ENCODE results near the gene CYB561.
"Not testable (repeated sequence)": the region's sequence is repeated elsewhere in the genome, so short reads cannot be mapped to it uniquely, and the experiment has no call there.

The CYB561 gene

GRCh38 chr17:63455417-63455816 lies 9.3 kb upstream of the CYB561 start:
- TF ChIP-seq, protein P1, sequence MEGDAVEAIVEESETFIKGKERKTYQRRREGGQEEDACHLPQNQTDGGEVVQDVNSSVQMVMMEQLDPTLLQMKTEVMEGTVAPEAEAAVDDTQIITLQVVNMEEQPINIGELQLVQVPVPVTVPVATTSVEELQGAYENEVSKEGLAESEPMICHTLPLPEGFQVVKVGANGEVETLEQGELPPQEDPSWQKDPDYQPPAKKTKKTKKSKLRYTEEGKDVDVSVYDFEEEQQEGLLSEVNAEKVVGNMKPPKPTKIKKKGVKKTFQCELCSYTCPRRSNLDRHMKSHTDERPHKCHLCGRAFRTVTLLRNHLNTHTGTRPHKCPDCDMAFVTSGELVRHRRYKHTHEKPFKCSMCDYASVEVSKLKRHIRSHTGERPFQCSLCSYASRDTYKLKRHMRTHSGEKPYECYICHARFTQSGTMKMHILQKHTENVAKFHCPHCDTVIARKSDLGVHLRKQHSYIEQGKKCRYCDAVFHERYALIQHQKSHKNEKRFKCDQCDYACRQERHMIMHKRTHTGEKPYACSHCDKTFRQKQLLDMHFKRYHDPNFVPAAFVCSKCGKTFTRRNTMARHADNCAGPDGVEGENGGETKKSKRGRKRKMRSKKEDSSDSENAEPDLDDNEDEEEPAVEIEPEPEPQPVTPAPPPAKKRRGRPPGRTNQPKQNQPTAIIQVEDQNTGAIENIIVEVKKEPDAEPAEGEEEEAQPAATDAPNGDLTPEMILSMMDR (conservative IDR thresholded peaks at IDR 0.05; ENCODE audit: low read length) = no peak
- DNase-seq (ENCODE audit: low read depth) = no peak
- H3K4me3 ChIP-seq (ENCODE audit: low read length) = no peak overlapping the region

GRCh38 chr17:63454915-63455314 lies 8.8 kb upstream of the CYB561 start:
- no peak for DNase-seq (ENCODE audit: low read depth)
- TF ChIP-seq, protein P1 (conservative IDR thresholded peaks at IDR 0.05; ENCODE audit: low read length) = no peak
- H3K4me3 ChIP-seq (ENCODE audit: low read length) = no peak overlapping the region

DNA sequence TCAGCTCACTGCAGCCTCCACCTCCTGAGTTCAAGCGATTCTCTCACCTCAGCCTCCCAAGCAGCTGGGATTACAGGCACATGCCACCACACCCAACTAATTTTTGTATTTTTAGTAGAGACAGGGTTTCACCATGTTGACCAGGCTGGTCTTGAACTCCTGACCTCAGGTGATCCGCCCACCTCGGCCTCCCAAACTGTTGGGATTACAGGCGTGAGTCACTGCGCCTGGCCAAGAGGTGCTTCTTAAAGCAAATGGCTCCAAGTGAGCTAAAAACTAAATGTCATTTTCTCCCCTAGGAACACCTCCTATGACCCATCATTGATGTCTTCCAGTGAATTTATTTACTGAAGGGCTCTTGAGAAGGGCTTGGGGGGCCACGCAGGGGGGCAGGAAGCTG lies 8.3 kb upstream of the CYB561 start:
- not testable (repeated sequence) for H3K4me3 ChIP-seq (ENCODE audit: low read length); DNase-seq (ENCODE audit: low read depth)

DNA sequence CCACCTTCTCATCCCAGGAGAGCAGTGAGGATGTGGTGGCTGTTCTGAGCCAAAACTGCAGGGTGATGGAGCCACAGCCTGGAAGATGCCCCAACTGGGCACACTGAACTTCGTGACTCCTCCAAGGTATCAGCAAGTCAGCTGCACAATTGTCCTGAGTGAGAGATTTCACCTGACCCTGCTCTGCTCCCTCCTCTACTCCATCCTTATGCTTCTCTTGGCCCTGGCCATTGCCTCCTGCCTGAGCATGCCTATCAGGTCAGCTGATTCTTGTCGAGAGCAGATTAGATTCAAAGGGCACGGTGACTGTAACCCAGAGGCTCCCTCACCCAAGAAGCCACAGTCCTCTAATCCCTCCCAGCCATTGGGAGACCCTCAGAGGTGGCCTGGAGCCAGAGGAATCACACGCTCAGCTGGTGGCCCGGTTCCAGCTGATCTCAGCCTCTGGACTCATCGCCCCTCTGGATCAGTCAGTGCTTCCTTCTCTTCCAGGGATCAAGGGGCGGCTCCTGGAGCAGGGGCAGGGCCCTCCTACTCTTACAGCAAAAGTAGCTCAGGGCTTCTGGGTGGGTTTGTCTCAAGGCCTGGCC lies 7.0 kb upstream of the CYB561 start:
- no peak for DNase-seq (ENCODE audit: low read depth)
- H3K4me3 ChIP-seq (ENCODE audit: low read length) = no peak overlapping the region

DNA sequence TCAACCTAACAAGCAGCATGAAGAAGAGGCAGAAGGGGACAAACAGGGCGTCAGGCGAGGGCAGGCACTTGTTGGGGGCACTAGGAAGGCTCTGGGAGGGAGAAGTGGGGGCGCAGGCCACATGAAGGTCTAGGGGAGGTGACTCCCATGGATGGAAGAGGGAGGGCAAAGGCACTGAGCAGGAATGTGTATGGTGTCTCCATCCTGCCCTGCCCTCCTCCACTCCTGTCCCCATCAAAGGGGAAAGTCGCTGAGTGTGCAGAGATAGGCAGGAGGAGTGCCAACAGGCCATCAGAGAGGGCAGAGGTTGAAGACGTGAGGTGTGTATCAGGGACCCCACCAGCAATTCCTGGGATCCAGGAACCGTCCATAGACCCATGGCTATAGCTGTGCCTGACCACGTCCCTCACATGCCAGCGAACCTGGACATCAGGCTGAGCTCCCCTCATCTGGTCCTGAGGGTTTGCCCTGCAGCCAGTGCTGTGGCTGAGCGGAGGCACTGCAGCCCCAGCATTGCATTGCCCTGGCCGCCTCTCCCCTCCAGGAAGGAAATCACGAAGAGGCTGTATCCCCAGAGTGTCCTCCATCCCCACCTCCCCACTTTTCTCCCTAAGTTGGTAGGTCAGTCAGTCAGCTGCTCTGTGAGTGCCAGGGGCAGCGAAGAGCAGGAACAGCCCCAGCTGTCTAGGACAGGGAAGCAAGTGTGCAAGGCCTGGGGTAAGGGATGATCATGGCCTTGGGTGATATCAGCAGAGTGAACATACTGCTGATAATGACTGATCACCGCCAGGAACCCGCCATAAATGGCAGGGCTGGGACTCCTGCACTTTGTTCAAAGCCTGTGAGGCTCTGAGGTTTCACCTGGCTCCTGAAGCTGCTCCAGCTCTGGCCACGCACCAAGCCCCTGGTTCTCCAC lies 6.2 kb upstream of the CYB561 start:
- DNase-seq (ENCODE audit: low read depth) = no peak
- TF ChIP-seq, protein P1 (conservative IDR thresholded peaks at IDR 0.05; ENCODE audit: low read length) = no peak

More for the DNA sequence above, 7.0 kb upstream of the CYB561 start:
- TF ChIP-seq, protein P1 (conservative IDR thresholded peaks at IDR 0.05; ENCODE audit: low read length) = no peak

GRCh38 chr17:63451150-63451549 lies 5.0 kb upstream of the CYB561 start:
- no peak overlapping the region for H3K4me3 ChIP-seq (ENCODE audit: low read length)
- no peak for DNase-seq (ENCODE audit: low read depth)
- TF ChIP-seq, protein P1 (conservative IDR thresholded peaks at IDR 0.05; ENCODE audit: low read length) = no peak

More for the DNA sequence above, 6.2 kb upstream of the CYB561 start:
- no peak overlapping the region for H3K4me3 ChIP-seq (ENCODE audit: low read length)

GRCh38 chr17:63450551-63450950 lies 4.4 kb upstream of the CYB561 start:
- no peak overlapping the region for H3K4me3 ChIP-seq (ENCODE audit: low read length)
- TF ChIP-seq, protein P1 (conservative IDR thresholded peaks at IDR 0.05; ENCODE audit: low read length) = no peak
- no peak for DNase-seq (ENCODE audit: low read depth)
